Measurements from ENCODE around the gene SLC66A2. TPM values are rescaled to one million over a fixed set of nuclear protein-coding genes. Genes with fewer than 3 reads are reported as not detected.
"Not testable (repeated sequence)": the region's sequence is repeated elsewhere in the genome, so short reads cannot be mapped to it uniquely, and the experiment has no call there.

SLC66A2 gene
- total and polyA plus RNA-seq, 2 donors, result 14.8 to 47.8 TPM

GRCh38 chr18:79870301-79871025 lies 81.0 kb downstream of the SLC66A2 start:
- Histone ChIP-seq H3K4me1 (ENCODE audit: insufficient read depth) (no peaks in the 10 kb centered on the region), H3K36me3 (ENCODE audit: insufficient read depth) (no peaks in the 10 kb centered on the region), H3K27ac (ENCODE audit: low read depth) (no peak overlapping the region), H3K4me3 (ENCODE audit: low read depth, low read length) (no peak overlapping the region)
- no peak for DNase-seq (ENCODE audit: extremely low spot score)
- WGBS, result 78% methylated on average over 19 of the region's 19 CpGs

- H3K4me3 ChIP-seq (ENCODE audit: low read depth, low read length), result no peak overlapping the region
- DNase-seq (ENCODE audit: extremely low spot score), result no peak
- no peak overlapping the region for H3K27ac ChIP-seq (ENCODE audit: low read depth)
- no peaks in the 10 kb centered on the region for H3K4me1 ChIP-seq (ENCODE audit: insufficient read depth)
- H3K36me3 ChIP-seq (ENCODE audit: insufficient read depth), result no peaks in the 10 kb centered on the region
- 84% methylated on average over 32 of the region's 32 CpGs for WGBS
These were observed 81.7 kb downstream of the SLC66A2 start for GRCh38 chr18:79869591-79870300.

GRCh38 chr18:79868811-79869541 lies 82.5 kb downstream of the SLC66A2 start:
- Histone ChIP-seq H3K27ac (ENCODE audit: low read depth) (no peak overlapping the region), H3K36me3 (ENCODE audit: insufficient read depth) (no peaks in the 10 kb centered on the region), H3K4me1 (ENCODE audit: insufficient read depth) (no peaks in the 10 kb centered on the region), H3K4me3 (ENCODE audit: low read depth, low read length) (no peak overlapping the region)
- DNase-seq (ENCODE audit: extremely low spot score), result no peak
- 85% methylated on average over 32 of the region's 32 CpGs for WGBS

- WGBS, result 91% methylated on average over 29 of the region's 29 CpGs
- H3K4me3 ChIP-seq (ENCODE audit: low read depth, low read length), result no peak overlapping the region
These were observed 83.2 kb downstream of the SLC66A2 start for GRCh38 chr18:79868168-79868784.

GRCh38 chr18:79867666-79868065 lies 83.8 kb downstream of the SLC66A2 start:
- Histone ChIP-seq H3K4me1 (ENCODE audit: insufficient read depth) (no peaks in the 10 kb centered on the region), H3K4me3 (ENCODE audit: low read depth, low read length) (no peak overlapping the region), H3K36me3 (ENCODE audit: insufficient read depth) (no peaks in the 10 kb centered on the region), H3K27ac (ENCODE audit: low read depth) (no peak overlapping the region)
- WGBS, result 87% methylated on average over 16 of the region's 16 CpGs
- DNase-seq (ENCODE audit: extremely low spot score), result no peak

More at GRCh38 chr18:79868168-79868784, 83.2 kb downstream of the SLC66A2 start:
- DNase-seq (ENCODE audit: extremely low spot score), result no peak
- Histone ChIP-seq H3K36me3 (ENCODE audit: insufficient read depth) (no peaks in the 10 kb centered on the region), H3K27ac (ENCODE audit: low read depth) (no peak overlapping the region), H3K4me1 (ENCODE audit: insufficient read depth) (no peaks in the 10 kb centered on the region)

GRCh38 chr18:79866889-79867574 lies 84.4 kb downstream of the SLC66A2 start:
- 89% methylated on average over 20 of the region's 20 CpGs for WGBS
- H3K27ac ChIP-seq (ENCODE audit: low read depth), result no peak overlapping the region
- no peak overlapping the region for H3K4me3 ChIP-seq (ENCODE audit: low read depth, low read length)
- H3K36me3 ChIP-seq (ENCODE audit: insufficient read depth), result no peaks in the 10 kb centered on the region
- no peak for DNase-seq (ENCODE audit: extremely low spot score)
- H3K4me1 ChIP-seq (ENCODE audit: insufficient read depth), result no peaks in the 10 kb centered on the region

GRCh38 chr18:79865951-79866350 lies 85.5 kb downstream of the SLC66A2 start:
- not testable (repeated sequence) for DNase-seq (ENCODE audit: extremely low spot score); H3K4me1 ChIP-seq (ENCODE audit: insufficient read depth); H3K27ac ChIP-seq (ENCODE audit: low read depth); H3K36me3 ChIP-seq (ENCODE audit: insufficient read depth); H3K4me3 ChIP-seq (ENCODE audit: low read depth, low read length)
- WGBS, result 74% methylated on average over 3 of the region's 3 CpGs

- WGBS, result 86% methylated on average over 4 of the region's 4 CpGs
- DNase-seq (ENCODE audit: extremely low spot score); H3K36me3 ChIP-seq (ENCODE audit: insufficient read depth); H3K4me3 ChIP-seq (ENCODE audit: low read depth, low read length); H3K27ac ChIP-seq (ENCODE audit: low read depth); H3K4me1 ChIP-seq (ENCODE audit: insufficient read depth): not testable (repeated sequence)
These were observed 86.5 kb downstream of the SLC66A2 start for GRCh38 chr18:79864955-79865354.

- Histone ChIP-seq H3K4me3 (ENCODE audit: low read depth, low read length) (no peak overlapping the region), H3K4me1 (ENCODE audit: insufficient read depth) (no peaks in the 10 kb centered on the region), H3K36me3 (ENCODE audit: insufficient read depth) (no peaks in the 10 kb centered on the region), H3K27ac (ENCODE audit: low read depth) (no peak overlapping the region)
- WGBS, result 72% methylated on average over 74 of the region's 74 CpGs
- DNase-seq (ENCODE audit: extremely low spot score), result no peak
These were observed 87.3 kb downstream of the SLC66A2 start for GRCh38 chr18:79864006-79864725.

- no peaks in the 10 kb centered on the region for H3K36me3 ChIP-seq (ENCODE audit: insufficient read depth)
- WGBS, result 67% methylated on average over 102 of the region's 102 CpGs
- no peak for DNase-seq (ENCODE audit: extremely low spot score)
- H3K4me1 ChIP-seq (ENCODE audit: insufficient read depth), result no peaks in the 10 kb centered on the region
- no peak overlapping the region for H3K27ac ChIP-seq (ENCODE audit: low read depth)
- no peak overlapping the region for H3K4me3 ChIP-seq (ENCODE audit: low read depth, low read length)
These were observed 88.1 kb downstream of the SLC66A2 start for GRCh38 chr18:79863161-79864005.

GRCh38 chr18:79862562-79862961 lies 88.9 kb downstream of the SLC66A2 start:
- WGBS, result 93% methylated on average over 15 of the region's 15 CpGs
- Histone ChIP-seq H3K36me3 (ENCODE audit: insufficient read depth) (no peaks in the 10 kb centered on the region), H3K4me1 (ENCODE audit: insufficient read depth) (no peaks in the 10 kb centered on the region), H3K27ac (ENCODE audit: low read depth) (no peak overlapping the region), H3K4me3 (ENCODE audit: low read depth, low read length) (no peak overlapping the region)
- no peak for DNase-seq (ENCODE audit: extremely low spot score)

GRCh38 chr18:79861687-79862086 lies 89.8 kb downstream of the SLC66A2 start:
- H3K36me3 ChIP-seq (ENCODE audit: insufficient read depth), result no peaks in the 10 kb centered on the region
- 78% methylated on average over 2 of the region's 2 CpGs for WGBS
- no peak overlapping the region for H3K4me3 ChIP-seq (ENCODE audit: low read depth, low read length)
- no peak for DNase-seq (ENCODE audit: extremely low spot score)
- no peaks in the 10 kb centered on the region for H3K4me1 ChIP-seq (ENCODE audit: insufficient read depth)
- no peak overlapping the region for H3K27ac ChIP-seq (ENCODE audit: low read depth)
